ENCODE results near the gene CD44. TPM values are rescaled to one million over a fixed set of nuclear protein-coding genes. Genes with fewer than 3 reads are reported as not detected.
A peak's percentile ranks its signal among the peaks of the same experiment; 100 is the strongest.

The CD44 gene
- total RNA-seq, 4 donors from 2014 or later: 212 to 292 (median 275) TPM

GRCh38 chr11:35167426-35167954 is 28.5 kb downstream of the CD44 start:
- intact Hi-C loops (cut with DNase I): no loop called here
- Histone ChIP-seq H3K4me3 (no peak overlapping the region), H3K4me1 (peaks cover 52 to 100% (median 87%) of the 10 kb centered on the region in 4 donors), H3K9me3 (no peaks in the 10 kb centered on the region), H3K27me3 (no peaks in the 10 kb centered on the region), H3K36me3 (no peaks in the 10 kb centered on the region), H3K27ac (replicated peaks in 1 of 4) (peak overlapping the region; percentile 70 to 80 (median 74))
- TF ChIP-seq POLR2A (IDR thresholded peaks at IDR 0.05; ENCODE audit: low read depth): no peak
- TF ChIP-seq POLR2AphosphoS5 (IDR thresholded peaks at IDR 0.05): peak; percentile 12 to 17
- WGBS: 30% methylated on average over 2 of the region's 2 CpGs
- no peak for DNase-seq (ENCODE audit: extremely low spot score)

GRCh38 chr11:35168671-35169070 is 29.7 kb downstream of the CD44 start:
- H3K27me3 ChIP-seq: no peaks in the 10 kb centered on the region
- H3K9me3 ChIP-seq: no peaks in the 10 kb centered on the region
- peak overlapping the region; percentile 70 to 80 (median 74) for H3K27ac ChIP-seq (replicated peaks in 1 of 4)
- DNase-seq (ENCODE audit: extremely low spot score): no peak
- TF ChIP-seq POLR2AphosphoS5 (IDR thresholded peaks at IDR 0.05) (peak in 1 of 2 donors; percentile 51), POLR2A (IDR thresholded peaks at IDR 0.05; ENCODE audit: low read depth) (no peak), EP300 (IDR thresholded peaks at IDR 0.05) (no peak), CTCF (IDR thresholded peaks at IDR 0.05) (no peak)
- no peaks in the 10 kb centered on the region for H3K36me3 ChIP-seq
- intact Hi-C loops (cut with DNase I): no loop called here
- peaks cover 50 to 100% (median 84%) of the 10 kb centered on the region in 4 donors for H3K4me1 ChIP-seq
- H3K4me3 ChIP-seq: no peak overlapping the region
- 75% methylated on average over 2 of the region's 2 CpGs for WGBS

GRCh38 chr11:35169112-35169511 is 30.1 kb downstream of the CD44 start:
- no peaks in the 10 kb centered on the region for H3K9me3 ChIP-seq
- 92% methylated on average over 2 of the region's 2 CpGs for WGBS
- peaks cover 52 to 100% (median 84%) of the 10 kb centered on the region in 4 donors for H3K4me1 ChIP-seq
- no peak for DNase-seq (ENCODE audit: extremely low spot score)
- intact Hi-C loops (cut with DNase I): no loop called here
- H3K27ac ChIP-seq (replicated peaks in 1 of 4): peak overlapping the region; percentile 70 to 80 (median 74)
- no peaks in the 10 kb centered on the region for H3K27me3 ChIP-seq
- TF ChIP-seq POLR2A (IDR thresholded peaks at IDR 0.05; ENCODE audit: low read depth): no peak
- TF ChIP-seq CTCF (IDR thresholded peaks at IDR 0.05): no peak
- no peak for TF ChIP-seq EP300 (IDR thresholded peaks at IDR 0.05)
- TF ChIP-seq POLR2AphosphoS5 (IDR thresholded peaks at IDR 0.05): no peak
- H3K4me3 ChIP-seq: no peak overlapping the region
- H3K36me3 ChIP-seq: no peaks in the 10 kb centered on the region

GRCh38 chr11:35169754-35170153 is 30.8 kb downstream of the CD44 start:
- Histone ChIP-seq H3K27me3 (no peaks in the 10 kb centered on the region), H3K4me3 (no peak overlapping the region), H3K9me3 (no peaks in the 10 kb centered on the region), H3K27ac (replicated peaks in 1 of 4) (peak overlapping the region; percentile 70 to 80 (median 74)), H3K36me3 (no peaks in the 10 kb centered on the region), H3K4me1 (peaks cover 57 to 100% (median 85%) of the 10 kb centered on the region in 4 donors)
- 88% methylated on average over 1 of the region's 1 CpG for WGBS
- DNase-seq (ENCODE audit: extremely low spot score): no peak
- intact Hi-C loops (cut with DNase I): no loop called here
- TF ChIP-seq EP300 (IDR thresholded peaks at IDR 0.05): no peak
- no peak for TF ChIP-seq POLR2AphosphoS5 (IDR thresholded peaks at IDR 0.05)
- TF ChIP-seq POLR2A (IDR thresholded peaks at IDR 0.05; ENCODE audit: low read depth): no peak
- TF ChIP-seq CTCF (IDR thresholded peaks at IDR 0.05): no peak

- no peak for TF ChIP-seq CTCF (IDR thresholded peaks at IDR 0.05)
- TF ChIP-seq POLR2AphosphoS5 (IDR thresholded peaks at IDR 0.05): no peak
- no peak for TF ChIP-seq EP300 (IDR thresholded peaks at IDR 0.05)
- no peak for TF ChIP-seq POLR2A (IDR thresholded peaks at IDR 0.05; ENCODE audit: low read depth)
- Histone ChIP-seq H3K27ac (replicated peaks in 1 of 4) (peak overlapping the region; percentile 70 to 80 (median 74)), H3K4me1 (peaks cover 60 to 100% (median 85%) of the 10 kb centered on the region in 4 donors), H3K36me3 (no peaks in the 10 kb centered on the region), H3K27me3 (no peaks in the 10 kb centered on the region), H3K9me3 (no peaks in the 10 kb centered on the region), H3K4me3 (no peak overlapping the region)
- 61% methylated on average over 3 of the region's 3 CpGs for WGBS
- DNase-seq (ENCODE audit: extremely low spot score): no peak
- intact Hi-C loops (cut with DNase I): no loop called here
Observed at GRCh38 chr11:35170503-35170902, 31.5 kb downstream of the CD44 start.
